DMS53 treated with DMSO at 0.1 percent for 48 hours (cell line): ENCODE measurements around the gene FBXL16.
A peak's percentile ranks its signal among the peaks of the same experiment; 100 is the strongest.
"Not testable (repeated sequence)": the region's sequence is repeated elsewhere in the genome, so short reads cannot be mapped to it uniquely, and the experiment has no call there.

Source experiments
- DNase-seq: peaks from one replicate; lab custom pipeline; 2025; ENCODE audit not compliant: unreplicated experiment; lab: John Stamatoyannopoulos, UW

The FBXL16 gene

DNA sequence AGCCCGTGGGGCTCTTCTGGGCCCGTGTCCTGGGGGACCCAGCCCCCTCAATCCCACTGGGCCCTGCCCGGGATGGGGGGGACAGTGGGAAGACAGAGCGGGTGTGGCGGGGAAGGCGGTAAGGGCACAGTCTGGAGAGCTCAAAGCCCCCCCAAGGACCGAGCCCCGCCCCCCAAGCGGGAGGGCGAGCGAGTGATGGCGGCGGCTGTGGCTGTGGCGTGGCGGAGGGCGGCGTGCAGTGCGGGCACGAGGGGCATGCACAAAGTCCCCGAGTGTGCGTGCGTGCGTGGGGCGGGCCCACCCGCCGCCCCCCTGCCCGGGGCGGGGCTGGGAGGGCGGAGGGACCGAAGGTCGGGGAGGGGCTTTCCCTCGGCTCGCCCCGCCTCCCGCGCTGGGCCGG is 11.8 kb downstream of the FBXL16 start:
- DNase-seq: no peak

- DNase-seq: no peak
Measured at GRCh38 chr16:693364-693763, 12.2 kb downstream of the FBXL16 start.

GRCh38 chr16:692356-693108 is 13.1 kb downstream of the FBXL16 start:
- no peak for DNase-seq

GRCh38 chr16:691242-691641 is 14.4 kb downstream of the FBXL16 start:
- DNase-seq: not testable (repeated sequence)

- DNase-seq: no peak
Measured at GRCh38 chr16:689175-689897, 16.3 kb downstream of the FBXL16 start.

- DNase-seq: no peak
Measured at GRCh38 chr16:687499-687898, 18.1 kb downstream of the FBXL16 start.

- no peak for DNase-seq
Measured at GRCh38 chr16:686459-687260, 18.9 kb downstream of the FBXL16 start.

- peak; percentile 31 for DNase-seq
Measured at GRCh38 chr16:685967-686366, 19.6 kb downstream of the FBXL16 start.

DNA sequence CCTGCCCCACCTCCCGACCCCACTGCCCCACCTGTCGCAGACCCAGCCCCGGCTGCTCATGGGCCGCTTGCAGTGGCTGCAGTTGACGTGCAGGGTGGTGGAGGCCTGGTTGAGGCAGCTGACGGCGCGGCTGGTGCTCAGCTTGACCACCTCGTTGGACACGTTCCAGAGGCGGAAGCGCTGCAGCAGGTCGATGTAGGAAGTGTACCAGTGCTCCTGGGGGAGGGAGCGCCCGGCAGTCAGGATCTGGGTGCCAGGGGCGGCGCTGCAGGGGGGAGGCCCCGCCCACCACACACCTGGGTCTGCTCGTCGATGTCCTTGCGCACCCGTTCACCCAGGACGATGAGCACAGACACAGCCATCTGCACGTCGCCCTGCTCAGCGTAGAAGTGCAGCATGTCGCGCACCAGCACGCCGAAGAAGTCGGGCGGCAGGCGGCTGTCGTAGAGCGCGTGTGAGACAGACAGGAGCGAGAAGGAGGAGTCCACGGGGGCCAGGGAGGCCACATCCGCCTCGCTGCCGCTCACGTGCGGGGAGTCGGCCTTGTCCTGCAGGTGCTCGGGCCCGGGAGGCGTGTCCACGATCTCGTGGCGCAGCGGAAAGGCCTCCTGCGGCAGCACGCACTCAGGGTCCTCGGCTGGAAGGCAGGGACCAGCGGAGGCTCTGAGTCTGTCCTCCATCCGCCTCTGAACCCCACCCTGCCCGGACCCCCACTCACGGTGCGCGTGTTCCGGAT is 20.5 kb downstream of the FBXL16 start:
- peak; percentile 85 for DNase-seq

- peak; percentile 87 for DNase-seq
Measured at GRCh38 chr16:684071-684794, 21.4 kb downstream of the FBXL16 start, which contains the start of gene JMJD8. TSS of gene JMJD8 (minus strand) at chr16:684334. CDS start at chr16:684319, 15 bp downstream.

DNA sequence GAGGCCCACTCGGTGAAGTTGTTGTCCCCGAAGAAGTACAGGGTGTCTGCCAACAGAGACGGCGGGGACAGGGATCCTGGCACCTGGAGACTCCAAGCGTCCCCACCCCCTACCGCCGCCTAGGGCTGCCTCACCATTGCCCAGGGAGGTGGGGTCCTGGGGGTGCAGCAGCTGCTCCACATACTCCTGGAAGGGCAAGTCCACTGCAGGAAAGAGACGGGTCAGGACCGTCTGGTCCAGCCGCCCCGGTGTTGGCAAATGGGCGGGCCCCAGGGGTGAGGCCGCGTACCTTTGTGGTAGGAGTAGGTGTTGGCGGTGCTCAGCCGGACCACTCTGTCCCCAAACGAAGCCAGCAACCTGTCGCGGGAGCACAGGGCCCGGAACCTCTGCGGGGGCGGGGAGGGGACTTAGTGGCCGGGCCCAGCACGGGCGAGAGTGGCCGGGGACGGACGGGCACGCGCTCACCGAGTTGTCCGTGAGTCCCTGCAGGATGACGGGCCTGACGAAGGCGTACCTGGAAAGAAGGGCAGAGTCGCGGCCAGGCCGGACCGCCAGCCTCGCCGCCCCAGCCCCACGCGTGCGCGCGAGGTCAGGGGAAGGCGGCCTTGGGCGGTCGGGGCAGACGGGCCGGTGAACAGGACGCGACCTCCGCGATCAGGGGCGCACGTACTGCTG is 22.1 kb downstream of the FBXL16 start:
- no peak for DNase-seq

DNA sequence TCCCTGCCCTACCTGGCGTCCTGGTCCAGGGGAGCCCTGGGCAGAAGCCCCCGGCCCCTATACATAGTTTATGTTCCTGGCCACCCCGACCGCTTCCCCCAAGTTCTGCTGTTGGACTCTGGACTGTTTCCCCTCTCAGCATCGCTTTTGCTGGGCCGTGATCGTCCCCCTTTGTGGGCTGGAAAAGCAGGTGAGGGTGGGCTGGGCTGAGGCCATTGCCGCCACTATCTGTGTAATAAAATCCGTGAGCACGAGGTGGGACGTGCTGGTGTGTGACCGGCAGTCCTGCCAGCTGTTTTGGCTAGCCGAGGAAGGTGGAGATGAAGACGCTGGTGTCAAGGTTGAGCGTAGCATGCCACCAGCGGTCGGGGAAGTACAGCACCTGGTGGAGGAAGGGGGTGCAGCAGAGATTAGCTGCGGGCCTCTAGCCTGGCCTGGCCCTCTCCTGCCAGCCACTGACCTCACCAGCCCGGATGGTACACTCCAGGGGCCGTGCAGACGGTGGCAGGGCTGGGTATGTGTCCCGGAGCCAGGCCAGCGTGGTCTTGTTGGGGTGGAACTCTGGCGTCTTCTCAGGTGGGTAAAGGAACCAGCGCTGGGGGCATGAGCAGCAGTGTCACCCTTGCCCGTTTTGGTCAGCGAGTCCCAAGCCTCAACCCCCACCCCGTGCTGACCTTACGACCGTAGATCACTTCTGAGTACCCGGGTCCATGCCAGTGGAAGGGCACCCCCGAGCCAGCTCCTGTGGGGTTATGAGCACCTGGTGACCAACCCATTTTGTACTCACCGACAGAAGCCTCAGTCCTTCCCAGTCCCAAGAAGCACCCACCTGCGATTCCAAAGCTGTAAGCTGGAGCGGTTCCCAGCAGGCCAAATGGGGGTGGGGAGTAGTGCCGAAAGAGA is 22.9 kb downstream of the FBXL16 start:
- no peak for DNase-seq

- DNase-seq: no peak
Measured at GRCh38 chr16:681746-682427, 23.7 kb downstream of the FBXL16 start.

- no peak for DNase-seq
Measured at GRCh38 chr16:680967-681745, 24.4 kb downstream of the FBXL16 start.

- no peak for DNase-seq
Measured at GRCh38 chr16:680625-680945, 25.0 kb downstream of the FBXL16 start.

DNA sequence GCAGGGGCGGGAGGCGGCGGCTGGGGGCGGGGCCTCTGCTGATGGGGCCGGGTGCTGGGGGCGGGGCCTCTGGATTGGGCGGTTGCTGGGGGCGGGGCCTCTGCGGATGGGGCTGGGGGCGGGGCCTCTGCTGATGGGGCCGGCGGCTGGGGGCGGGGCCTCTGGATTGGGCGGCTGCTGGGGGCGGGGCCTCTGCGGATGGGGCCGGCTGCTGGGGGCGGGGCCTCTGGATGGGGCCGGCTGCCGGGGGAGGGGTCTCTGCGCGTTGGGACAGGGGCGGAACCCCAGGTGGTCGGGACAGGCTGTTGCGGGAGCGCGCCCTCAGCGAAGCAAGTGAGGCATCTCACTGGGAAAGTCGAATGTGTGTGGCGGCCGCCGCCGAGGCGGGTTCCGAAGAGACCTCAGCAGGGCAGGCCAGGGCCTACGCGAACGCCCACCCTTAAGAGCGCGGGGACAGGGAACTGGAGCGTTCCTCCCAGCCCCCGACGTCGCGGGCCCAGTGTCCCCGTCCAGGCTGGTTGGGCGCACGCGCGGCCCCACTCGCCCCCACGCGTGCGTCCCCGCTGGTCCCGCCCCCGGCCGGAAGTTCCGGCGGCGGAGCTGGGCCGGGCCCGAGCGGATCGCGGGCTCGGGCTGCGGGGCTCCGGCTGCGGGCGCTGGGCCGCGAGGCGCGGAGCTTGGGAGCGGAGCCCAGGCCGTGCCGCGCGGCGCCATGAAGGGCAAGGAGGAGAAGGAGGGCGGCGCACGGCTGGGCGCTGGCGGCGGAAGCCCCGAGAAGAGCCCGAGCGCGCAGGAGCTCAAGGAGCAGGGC is 25.6 kb downstream of the FBXL16 start, which contains the start of gene STUB1:
STUB1 (plus strand) TSS at position 597 of the 811 bp plus-strand sequence; CDS start at position 713, 116 bp downstream.
- DNase-seq: peak; percentile 74
